A549 (cell line): Measurements from ENCODE around the gene APOA1. TPM values are rescaled to one million over a fixed set of nuclear protein-coding genes. Genes with fewer than 3 reads are reported as not detected.
A peak's percentile ranks its signal among the peaks of the same experiment; 100 is the strongest.

Experiments used
- ATAC-seq, 2 experiments: fragments of 200-7000 bp in 1 of 2; fragments of >200 bp in 1 of 2; cut with Nextera tagmentation in 1 of 2; cut with Tn5 transposase in 1 of 2; 3 replicates each; pipeline versions ENCODE4 v1.8.0 to v1.9.1; 2018 to 2020; ENCODE audit warnings: mild to moderate bottlenecking in 1 of 2, moderate library complexity in 1 of 2
- CTCF ChIA-PET: fragments of 300-600 bp; sonication (Branson Sonifier 250); formaldehyde crosslinking; extraction: SDS; loops from one replicate; lab custom pipeline; 2021; ENCODE audit warnings: antibody characterized with exemption, inconsistent platforms; lab: Yijun Ruan, JAX
- POLR2A ChIA-PET: fragments of 350-600 bp; formaldehyde crosslinking; extraction: SDS; loops from one replicate; lab custom pipeline; 2021; ENCODE audit warnings: antibody characterized with exemption, inconsistent platforms; lab: Yijun Ruan, JAX
- DNase-seq, 2 experiments: peaks; one replicate each; pipeline versions ENCODE4 v3.0.0 to v3.0.0-alpha.2; 2011 to 2016; ENCODE audit warnings: low read depth in 1 of 2, low spot score in 1 of 2
- FAIRE-seq: peaks from 2 replicates; lab custom pipeline; 2011; peaks lifted over from hg19 to GRCh38; lab: Jason Lieb, UNC
- H3K27ac ChIP-seq, 2 experiments: fragments of >200 bp; sonication (Bioruptor Twin); formaldehyde crosslinking; 3 replicates each; pipeline ENCODE4 v1.5.1; 2016 to 2017
- H3K4me1 ChIP-seq: fragments of >200 bp; sonication (Bioruptor Twin); formaldehyde crosslinking; 3 replicates; pipeline ENCODE4 v1.6.1; 2016
- H3K4me2 ChIP-seq: fragments of >200 bp; sonication (Bioruptor Twin); formaldehyde crosslinking; 3 replicates; pipeline ENCODE4 v1.6.1; 2016
- H3K4me3 ChIP-seq: fragments of >200 bp; sonication (Bioruptor Twin); formaldehyde crosslinking; 3 replicates; pipeline ENCODE4 v1.5.1; 2016
- H3K9me3 ChIP-seq: fragments of >200 bp; sonication (Bioruptor Twin); formaldehyde crosslinking; 3 replicates; pipeline ENCODE4 v1.6.1; 2016
- CBX2 ChIP-seq: fragments of 200-600 bp; sonication (generic); IDR thresholded peaks from 2 replicates; pipeline ENCODE4 v1.6.1; 2016; ENCODE audit warnings: low read depth, mild to moderate bottlenecking, borderline replicate concordance
- CHD2 ChIP-seq: fragments of 150-350 bp; IDR thresholded peaks from 2 replicates; pipeline ENCODE4 v1.6.1; 2014; ENCODE audit warnings: low read length; ENCODE audit not compliant: partially characterized antibody
- CHD4 ChIP-seq: fragments of 200-600 bp; sonication (generic); IDR thresholded peaks from 2 replicates; pipeline ENCODE4 v1.6.1; 2016; ENCODE audit warnings: antibody characterized with exemption, mild to moderate bottlenecking, borderline replicate concordance
- EHF ChIP-seq: fragments of 250-450 bp; sonication (Bioruptor Pico); IDR thresholded peaks from 2 replicates; pipeline ENCODE4 v1.5.0; 2020; ENCODE audit warnings: mild to moderate bottlenecking
- EHMT2 ChIP-seq: fragments of 200-600 bp; sonication (generic); IDR thresholded peaks from 2 replicates; pipeline ENCODE4 v1.6.1; 2016; ENCODE audit warnings: antibody characterized with exemption, low read depth, mild to moderate bottlenecking, moderate library complexity
- EP300 ChIP-seq, 2 experiments: fragments of >200 bp; sonication (Bioruptor Twin); formaldehyde crosslinking; IDR thresholded peaks; 2 replicates in 1 of 2; 3 replicates in 1 of 2; pipeline ENCODE4 v1.6.1; 2016 to 2017
- FOSL2 ChIP-seq, 2 experiments: fragments of 450-650 bp in 1 of 2; fragments of >200 bp in 1 of 2; sonication (Bioruptor Twin) in 1 of 2; formaldehyde crosslinking; IDR thresholded peaks; 2 replicates each; pipeline versions ENCODE4 v1.5.0 to v1.6.1; 2016 to 2020; ENCODE audit warnings: mild to moderate bottlenecking in 1 of 2, moderate library complexity in 1 of 2
- FOXS1 ChIP-seq: fragments of 250-450 bp; sonication (Bioruptor Pico); IDR thresholded peaks from 2 replicates; pipeline ENCODE4 v1.5.0; 2020; ENCODE audit warnings: mild to moderate bottlenecking, moderate library complexity
- GATA3 ChIP-seq: IDR thresholded peaks from 2 replicates; pipeline ENCODE4 v1.6.1; 2012; ENCODE audit warnings: borderline replicate concordance
- HDAC2 ChIP-seq: fragments of 200-600 bp; sonication (generic); IDR thresholded peaks from 2 replicates; pipeline ENCODE4 v1.6.1; 2016
- HOXB13 ChIP-seq: fragments of 250-450 bp; sonication (Bioruptor Pico); IDR thresholded peaks from 2 replicates; pipeline ENCODE4 v1.5.0; 2020; ENCODE audit warnings: low read depth, mild to moderate bottlenecking, moderate library complexity
- HOXB5 ChIP-seq: fragments of 250-450 bp; sonication (Bioruptor Pico); IDR thresholded peaks from 2 replicates; pipeline ENCODE4 v1.5.0; 2020; ENCODE audit warnings: mild to moderate bottlenecking, moderate library complexity
- JUN ChIP-seq, 2 experiments: fragments of >200 bp; sonication (Bioruptor Twin); formaldehyde crosslinking; IDR thresholded peaks; 2 replicates in 1 of 2; 3 replicates in 1 of 2; pipeline ENCODE4 v1.6.1; 2016 to 2017
- JUNB ChIP-seq: fragments of >200 bp; sonication (Bioruptor Twin); formaldehyde crosslinking; IDR thresholded peaks from 2 replicates; pipeline ENCODE4 v1.6.1; 2016
- NFE2L2 ChIP-seq: fragments of 150-350 bp; conservative IDR thresholded peaks from 2 replicates; pipeline ENCODE4 v1.6.1; 2014; ENCODE audit warnings: low read length
- NPAS2 ChIP-seq: fragments of 250-450 bp; sonication (Bioruptor Pico); IDR thresholded peaks from 2 replicates; pipeline ENCODE4 v1.8.0; 2022; ENCODE audit warnings: mild to moderate bottlenecking, moderate library complexity, borderline replicate concordance
- PHF8 ChIP-seq: fragments of 200-600 bp; sonication (generic); IDR thresholded peaks from 2 replicates; pipeline ENCODE4 v1.6.1; 2016; ENCODE audit warnings: low read depth, mild to moderate bottlenecking, antibody characterized with exemption, moderate library complexity, borderline replicate concordance
- RARB ChIP-seq: fragments of 250-450 bp; sonication (Bioruptor Pico); IDR thresholded peaks from 2 replicates; pipeline ENCODE4 v1.8.0; 2021; ENCODE audit warnings: mild to moderate bottlenecking, moderate library complexity
- RCOR1 ChIP-seq: fragments of 150-350 bp; IDR thresholded peaks from 2 replicates; pipeline ENCODE4 v1.6.1; 2014; ENCODE audit warnings: antibody characterized with exemption, low read length, low read depth
- RNF2 ChIP-seq: fragments of 200-600 bp; sonication (generic); IDR thresholded peaks from 2 replicates; pipeline ENCODE4 v1.6.1; 2016; ENCODE audit warnings: low read depth, mild to moderate bottlenecking, antibody characterized with exemption, moderate library complexity, borderline replicate concordance
- SREBF2 ChIP-seq: fragments of 450-650 bp; IDR thresholded peaks from 2 replicates; pipeline ENCODE4 v1.6.1; 2014; ENCODE audit warnings: mild to moderate bottlenecking, moderate library complexity
- TP53 ChIP-seq: fragments of 250-450 bp; sonication (Bioruptor Pico); IDR thresholded peaks from 2 replicates; pipeline ENCODE4 v1.5.0; 2021; ENCODE audit warnings: mild to moderate bottlenecking, moderate library complexity
- ZFP36 ChIP-seq: fragments of 450-650 bp; IDR thresholded peaks from 2 replicates; pipeline ENCODE4 v1.6.1; 2014; ENCODE audit warnings: borderline replicate concordance; ENCODE audit not compliant: partially characterized antibody
- ZNF302 ChIP-seq: fragments of 250-450 bp; sonication (Bioruptor Pico); IDR thresholded peaks from 2 replicates; pipeline ENCODE4 v1.9.0; 2021; ENCODE audit warnings: inconsistent platforms, mild to moderate bottlenecking, moderate library complexity
- ZSCAN20 ChIP-seq: fragments of 250-450 bp; sonication (Bioruptor Pico); IDR thresholded peaks from 2 replicates; pipeline ENCODE4 v1.8.0; 2022; ENCODE audit warnings: mild to moderate bottlenecking, moderate library complexity
- WGBS: methylation state at CpG from one replicate; pipeline ENCODE4 v1.1.6; 2017; ENCODE audit errors: missing lambda C conversion rate; 5-methylcytosine and 5-hydroxymethylcytosine counted together
- polyA plus RNA-seq, 4 experiments: library from polyadenylated mRNA; depleted of rRNA in 3 of 4; stranded (reverse); fragments of >200 nt; fragmentation: RNase III in 1 of 4; extraction: RNeasy Plus Mini Kit Qiagen cat#74134 plus additional on column Dnase treatment in 1 of 4; gene quantifications; 2 replicates in 3 of 4; 3 replicates in 1 of 4; pipeline ENCODE4 v1.2.3, GENCODE V29; 2011 to 2017
- TF ChIP-seq, protein P1 (sequence below): fragments of 450-650 bp; IDR thresholded peaks from 2 replicates; pipeline ENCODE4 v1.6.1; 2014; ENCODE audit warnings: antibody characterized with exemption
- TF ChIP-seq, protein P2 (sequence below): fragments of >200 bp; sonication (Bioruptor Twin); formaldehyde crosslinking; IDR thresholded peaks from 3 replicates; pipeline ENCODE4 v1.6.1; 2016
- TF ChIP-seq, protein P3 (sequence below): IDR thresholded peaks from 2 replicates; pipeline ENCODE4 v1.6.1; 2012
- TF ChIP-seq, protein P4 (sequence below): fragments of 250-450 bp; sonication (Bioruptor Pico); IDR thresholded peaks from 2 replicates; pipeline ENCODE4 v1.5.0; 2020; ENCODE audit warnings: low read depth, mild to moderate bottlenecking, moderate library complexity
- TF ChIP-seq, protein P5 (sequence below): fragments of >200 bp; sonication (Bioruptor Twin); formaldehyde crosslinking; IDR thresholded peaks from 2 replicates; pipeline ENCODE4 v1.6.1; 2016

Gene APOA1
- polyA plus RNA-seq, 2 of the 4 experiments (the other 2 are of a cell fraction) = 0.23 TPM; not detected in 1

DNA sequence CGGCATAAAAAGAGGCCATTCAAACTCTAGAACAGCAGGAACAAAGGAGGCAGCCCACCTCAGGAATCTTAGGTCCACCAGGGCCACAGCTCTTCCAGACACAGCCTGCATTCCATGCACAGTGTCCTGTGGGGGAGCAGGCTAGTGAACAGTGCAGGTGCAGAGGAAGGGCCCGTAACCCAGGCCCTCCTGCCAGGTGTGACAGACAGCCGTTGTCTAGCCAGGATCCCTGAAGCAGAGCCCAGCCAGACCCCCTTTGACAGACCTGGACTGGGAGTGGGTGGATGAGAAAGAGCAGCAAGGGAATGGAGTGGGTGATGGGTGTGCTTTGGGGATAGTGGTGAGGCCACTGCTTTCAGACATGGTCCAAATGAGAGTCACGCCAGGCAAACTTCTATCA lies 48.4 kb downstream of the APOA1 start:
- no peak for FAIRE-seq
- CTCF ChIA-PET = interaction anchor here (0.5 to 8.8 kb wide), 6 partner anchors 11 to 330 kb away, joined by 3 to 114 read pairs (median 6); partner anchors contain the start of gene APOA1
- no peaks in the 10 kb centered on the region for H3K9me3 ChIP-seq
- WGBS = 87% methylated on average over 2 of the region's 4 CpGs
- no peak for ATAC-seq
- POLR2A ChIA-PET = no interaction called here
- no peak for DNase-seq
- H3K4me3 ChIP-seq = no peak overlapping the region
- H3K4me2 ChIP-seq = peak overlapping the region; percentile 77; the same call in 2 of the 3 replicates
- no peak overlapping the region; a peak in 1 of 6 replicates for H3K27ac ChIP-seq
- peaks cover 10% of the 10 kb centered on the region; the same call in 1 of the 3 replicates for H3K4me1 ChIP-seq
- TF ChIP-seq, protein P1, sequence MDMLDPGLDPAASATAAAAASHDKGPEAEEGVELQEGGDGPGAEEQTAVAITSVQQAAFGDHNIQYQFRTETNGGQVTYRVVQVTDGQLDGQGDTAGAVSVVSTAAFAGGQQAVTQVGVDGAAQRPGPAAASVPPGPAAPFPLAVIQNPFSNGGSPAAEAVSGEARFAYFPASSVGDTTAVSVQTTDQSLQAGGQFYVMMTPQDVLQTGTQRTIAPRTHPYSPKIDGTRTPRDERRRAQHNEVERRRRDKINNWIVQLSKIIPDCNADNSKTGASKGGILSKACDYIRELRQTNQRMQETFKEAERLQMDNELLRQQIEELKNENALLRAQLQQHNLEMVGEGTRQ = no peak
- TF ChIP-seq, protein P2, sequence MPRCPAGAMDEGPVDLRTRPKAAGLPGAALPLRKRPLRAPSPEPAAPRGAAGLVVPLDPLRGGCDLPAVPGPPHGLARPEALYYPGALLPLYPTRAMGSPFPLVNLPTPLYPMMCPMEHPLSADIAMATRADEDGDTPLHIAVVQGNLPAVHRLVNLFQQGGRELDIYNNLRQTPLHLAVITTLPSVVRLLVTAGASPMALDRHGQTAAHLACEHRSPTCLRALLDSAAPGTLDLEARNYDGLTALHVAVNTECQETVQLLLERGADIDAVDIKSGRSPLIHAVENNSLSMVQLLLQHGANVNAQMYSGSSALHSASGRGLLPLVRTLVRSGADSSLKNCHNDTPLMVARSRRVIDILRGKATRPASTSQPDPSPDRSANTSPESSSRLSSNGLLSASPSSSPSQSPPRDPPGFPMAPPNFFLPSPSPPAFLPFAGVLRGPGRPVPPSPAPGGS = no peak
- TF ChIP-seq HOXB5 (CRISPR knock-in tag) (no peak), FOSL2 (IDR thresholded peaks at IDR 0.05) (no peak), FOSL2 (CRISPR knock-in tag; IDR thresholded peaks at IDR 0.05) (no peak), SREBF2 (no peak), ZFP36 (no peak), GATA3 (no peak), HDAC2 (no peak), CBX2 (no peak), JUNB (no peak), ZSCAN20 (CRISPR knock-in tag) (no peak), RARB (CRISPR knock-in tag) (no peak), CHD4 (no peak), HOXB13 (CRISPR knock-in tag) (no peak), NPAS2 (CRISPR knock-in tag) (no peak), ZNF302 (CRISPR knock-in tag) (no peak), TP53 (CRISPR knock-in tag) (no peak), FOXS1 (CRISPR knock-in tag) (no peak)
- TF ChIP-seq, protein P3, sequence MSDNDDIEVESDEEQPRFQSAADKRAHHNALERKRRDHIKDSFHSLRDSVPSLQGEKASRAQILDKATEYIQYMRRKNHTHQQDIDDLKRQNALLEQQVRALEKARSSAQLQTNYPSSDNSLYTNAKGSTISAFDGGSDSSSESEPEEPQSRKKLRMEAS = no peak
- TF ChIP-seq, protein P4, sequence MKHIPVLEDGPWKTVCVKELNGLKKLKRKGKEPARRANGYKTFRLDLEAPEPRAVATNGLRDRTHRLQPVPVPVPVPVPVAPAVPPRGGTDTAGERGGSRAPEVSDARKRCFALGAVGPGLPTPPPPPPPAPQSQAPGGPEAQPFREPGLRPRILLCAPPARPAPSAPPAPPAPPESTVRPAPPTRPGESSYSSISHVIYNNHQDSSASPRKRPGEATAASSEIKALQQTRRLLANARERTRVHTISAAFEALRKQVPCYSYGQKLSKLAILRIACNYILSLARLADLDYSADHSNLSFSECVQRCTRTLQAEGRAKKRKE (CRISPR knock-in tag) = no peak

DNA sequence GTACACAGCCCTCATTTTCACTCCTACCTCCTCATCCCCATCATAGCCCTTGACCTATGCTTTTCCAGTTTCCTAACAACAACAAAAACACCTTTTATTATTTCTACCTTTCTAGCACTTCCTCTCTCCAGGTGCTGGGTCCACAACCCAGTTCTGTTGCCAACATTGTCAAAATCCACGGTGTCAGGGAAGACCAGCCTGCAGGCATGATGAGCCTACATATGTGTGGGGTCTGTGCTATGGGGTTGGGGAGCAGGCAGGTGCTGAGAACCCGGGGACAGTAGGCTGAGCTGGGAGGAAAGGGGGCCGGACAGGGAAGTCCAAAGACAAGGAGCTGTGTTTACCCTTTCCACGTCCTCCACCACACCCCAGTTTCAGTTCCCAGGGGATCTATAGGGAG lies 48.9 kb downstream of the APOA1 start:
- no peaks in the 10 kb centered on the region for H3K9me3 ChIP-seq
- peak overlapping the region; percentile 77 for H3K4me2 ChIP-seq
- peak overlapping the region; percentile 94 to 97 for H3K27ac ChIP-seq
- ChIA-PET POLR2A (interaction anchor here (0.6 to 1.2 kb wide), 5 partner anchors 14 to 356 kb away, joined by 3 to 6 read pairs (median 5); partner anchors contain the start of genes BUD13, PAFAH1B2 and SIK3), CTCF (interaction anchor here (0.5 to 8.8 kb wide), 4 partner anchors 11 to 350 kb away, joined by 3 to 114 read pairs (median 30); partner anchors contain the start of gene APOA1)
- TF ChIP-seq, protein P4 (CRISPR knock-in tag) = no peak
- no peak for TF ChIP-seq PHF8
- no peak for TF ChIP-seq HOXB5 (CRISPR knock-in tag)
- TF ChIP-seq CBX2 = no peak
- TF ChIP-seq NFE2L2 = no peak
- no peak for TF ChIP-seq CHD2
- TF ChIP-seq, protein P5, sequence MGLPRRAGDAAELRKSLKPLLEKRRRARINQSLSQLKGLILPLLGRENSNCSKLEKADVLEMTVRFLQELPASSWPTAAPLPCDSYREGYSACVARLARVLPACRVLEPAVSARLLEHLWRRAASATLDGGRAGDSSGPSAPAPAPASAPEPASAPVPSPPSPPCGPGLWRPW = no peak
- no peak for TF ChIP-seq JUN (IDR thresholded peaks at IDR 0.05)
- TF ChIP-seq EHMT2 = no peak
- no peak for TF ChIP-seq EHF (CRISPR knock-in tag)
- TF ChIP-seq RCOR1 = no peak
- no peak for TF ChIP-seq RNF2
- TF ChIP-seq ZSCAN20 (CRISPR knock-in tag) = no peak
- no peak for TF ChIP-seq EP300 (IDR thresholded peaks at IDR 0.05)
- H3K4me3 ChIP-seq = peak overlapping the region; percentile 94
- DNase-seq (no peak), ATAC-seq (no peak), FAIRE-seq (no peak)
- H3K4me1 ChIP-seq = peaks cover 10% of the 10 kb centered on the region; the same call in 1 of the 3 replicates
- 58% methylated on average over 4 of the region's 4 CpGs for WGBS
